Right lobe of liver (tissue), 6 donors: ENCODE results near the gene HSPA12B. TPM values are rescaled to one million over a fixed set of nuclear protein-coding genes. Genes with fewer than 3 reads are reported as not detected.
A peak's percentile ranks its signal among the peaks of the same experiment; 100 is the strongest.

ENCODE experiments used
- ATAC-seq, 4 donors: fragments of 200-7000 bp; cut with Tn5 transposase; one replicate each; pipeline ENCODE4 v1.9.1; 2020; ENCODE audit warnings: mild to moderate bottlenecking in 4 of 4, moderate library complexity in 4 of 4
- DNase-seq, 3 donors: peaks; one replicate each; pipeline ENCODE4 v3.0.0-alpha.2; 2020
- H3K27ac ChIP-seq, 3 donors: fragments of 200-600 bp; one replicate each; pipeline ENCODE4 v1.8.0; 2022
- H3K27me3 ChIP-seq, 2 donors: fragments of 200-600 bp; one replicate each; pipeline ENCODE4 v1.8.0; 2022
- H3K36me3 ChIP-seq, 4 donors: fragments of 200-600 bp; sonication (generic) in 1 of 4; one replicate each; pipeline versions ENCODE4 v1.5.1 to v1.8.0; 2017 to 2022; ENCODE audit warnings: control low read depth in 1 of 4
- H3K4me1 ChIP-seq, 4 donors: fragments of 200-600 bp; sonication (generic) in 1 of 4; one replicate each; pipeline versions ENCODE4 v1.5.1 to v1.8.0; 2017 to 2022; ENCODE audit warnings: control low read depth in 1 of 4
- H3K4me3 ChIP-seq, 3 donors: fragments of 200-600 bp; one replicate each; pipeline ENCODE4 v1.8.0; 2022
- H3K9me3 ChIP-seq, 4 donors: fragments of 200-600 bp; sonication (generic) in 1 of 4; one replicate each; pipeline versions ENCODE4 v1.5.1 to v1.8.0; 2017 to 2022; ENCODE audit warnings: control low read depth in 1 of 4
- POLR2A ChIP-seq: fragments of 450-650 bp; IDR thresholded peaks from one replicate; pipeline ENCODE4 v1.6.1; 2017; ENCODE audit warnings: antibody characterized with exemption, mild to moderate bottlenecking
- WGBS: methylation state at CpG from one replicate; pipeline ENCODE4 v1.1.6; 2018; ENCODE audit warnings: low coverage, low lambda C conversion rate; ENCODE audit not compliant: insufficient coverage; ENCODE audit errors: missing lambda C conversion rate; 5-methylcytosine and 5-hydroxymethylcytosine counted together
- intact Hi-C, 2 donors: fragments of 100-400 bp; cut with DNase I; formaldehyde crosslinking; loops; one replicate each; pipeline versions ENCODE4 v1.11.2 to v1.14.1; 2022
- total RNA-seq, 6 experiments: library from RNA; depleted of rRNA in 2 of 6; stranded (reverse); fragments of >200 nt in 2 of 6; fragmentation: NEBNext Ultra II Directional in 3 of 6; extraction: Animal tissue kit (Norgen Biotek cat#: 25700) in 3 of 6; gene quantifications; one replicate each; pipeline versions ENCODE4 v1.1.0 to v1.2.4, GENCODE V29; 2016 to 2023
- TF ChIP-seq, protein P1 (sequence below), 4 donors: fragments of 200-600 bp in 3 of 4; fragments of 450-650 bp in 1 of 4; IDR thresholded peaks; one replicate each; pipeline versions ENCODE4 v1.5.1 to v1.8.0; 2016 to 2022; ENCODE audit warnings: antibody characterized with exemption in 4 of 4, mild to moderate bottlenecking in 2 of 4
- donor health status: DM: no; HTN: yes; CAD: no.
- donor health status: DM: no; HTN: no; CAD: no.
- donor health status: DM: no; HTN: no; CAD: no.
- donor health status: DM: no; HTN: yes; CAD: no.
- donor health status: DM: no; HTN: yes; CAD: no.

HSPA12B gene
- total RNA-seq, 6 experiments from 2014 or later: 0.46 to 2.2 (median 0.97) TPM

DNA sequence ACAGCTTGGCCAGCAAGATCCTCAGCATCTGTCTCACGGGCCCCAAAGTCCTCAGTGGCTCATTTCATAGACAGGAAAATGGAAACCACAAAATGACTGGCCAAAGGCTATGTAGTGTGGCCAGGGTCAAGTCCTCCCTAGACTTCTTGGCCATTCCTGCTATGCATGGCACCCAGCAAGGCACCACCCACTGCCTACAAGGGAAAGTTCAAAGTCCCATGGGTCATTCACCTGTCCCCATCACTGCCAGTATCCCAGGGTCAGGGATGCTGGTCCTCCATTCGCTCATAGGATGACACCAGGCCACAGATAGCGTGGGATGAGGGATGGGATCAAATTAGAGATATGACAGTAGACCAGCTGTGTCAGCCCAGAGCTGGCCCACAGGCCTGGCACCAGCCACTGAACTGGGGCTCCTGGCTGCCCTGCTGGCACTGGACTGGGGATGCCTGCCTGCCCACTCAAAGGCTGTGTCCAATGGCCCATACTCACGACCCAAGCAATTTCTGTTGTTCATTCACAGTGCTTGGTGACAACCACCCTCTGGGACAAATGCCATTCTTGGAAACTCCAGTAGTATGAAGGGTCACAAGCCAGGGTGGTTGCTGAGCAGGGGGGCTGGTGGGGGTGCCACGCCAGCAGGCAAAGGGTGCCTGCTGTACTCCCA lies 23.5 kb downstream of the HSPA12B start:
- ATAC-seq: peak in 3 of 4 donors; percentile 10 to 48 (median 24)
- no peaks in the 10 kb centered on the region for H3K36me3 ChIP-seq

DNA sequence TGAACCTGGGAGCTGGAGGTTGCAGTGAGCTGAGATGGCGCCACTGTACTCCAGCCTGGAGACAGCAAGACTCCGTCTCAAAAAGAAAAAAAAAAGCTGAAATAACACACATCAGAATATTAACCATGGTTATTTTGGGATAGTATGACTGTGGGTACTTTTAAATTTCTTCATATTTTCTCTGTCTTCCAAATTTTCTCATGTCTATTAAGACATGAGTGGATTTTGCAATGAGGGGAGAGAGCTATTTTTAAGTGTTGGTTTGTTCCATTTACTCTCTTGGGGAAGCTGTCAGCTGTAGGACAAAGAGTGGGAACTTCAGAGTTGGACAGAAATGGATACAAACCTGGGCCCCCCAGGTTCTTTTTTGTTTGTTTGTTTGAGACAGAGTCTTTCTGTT lies 24.8 kb downstream of the HSPA12B start:
- Histone ChIP-seq H3K9me3 (no peaks in the 10 kb centered on the region), H3K36me3 (no peaks in the 10 kb centered on the region), H3K27me3 (no peaks in the 10 kb centered on the region), H3K4me3 (no peak overlapping the region), H3K27ac (no peak overlapping the region), H3K4me1 (peaks cover 0 to 7% (median 0%) of the 10 kb centered on the region in 4 donors)
- DNase-seq (no peak), ATAC-seq (no peak)
- intact Hi-C loops: no loop called here
- TF ChIP-seq, protein P1, sequence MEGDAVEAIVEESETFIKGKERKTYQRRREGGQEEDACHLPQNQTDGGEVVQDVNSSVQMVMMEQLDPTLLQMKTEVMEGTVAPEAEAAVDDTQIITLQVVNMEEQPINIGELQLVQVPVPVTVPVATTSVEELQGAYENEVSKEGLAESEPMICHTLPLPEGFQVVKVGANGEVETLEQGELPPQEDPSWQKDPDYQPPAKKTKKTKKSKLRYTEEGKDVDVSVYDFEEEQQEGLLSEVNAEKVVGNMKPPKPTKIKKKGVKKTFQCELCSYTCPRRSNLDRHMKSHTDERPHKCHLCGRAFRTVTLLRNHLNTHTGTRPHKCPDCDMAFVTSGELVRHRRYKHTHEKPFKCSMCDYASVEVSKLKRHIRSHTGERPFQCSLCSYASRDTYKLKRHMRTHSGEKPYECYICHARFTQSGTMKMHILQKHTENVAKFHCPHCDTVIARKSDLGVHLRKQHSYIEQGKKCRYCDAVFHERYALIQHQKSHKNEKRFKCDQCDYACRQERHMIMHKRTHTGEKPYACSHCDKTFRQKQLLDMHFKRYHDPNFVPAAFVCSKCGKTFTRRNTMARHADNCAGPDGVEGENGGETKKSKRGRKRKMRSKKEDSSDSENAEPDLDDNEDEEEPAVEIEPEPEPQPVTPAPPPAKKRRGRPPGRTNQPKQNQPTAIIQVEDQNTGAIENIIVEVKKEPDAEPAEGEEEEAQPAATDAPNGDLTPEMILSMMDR (IDR thresholded peaks at IDR 0.05): no peak
- TF ChIP-seq POLR2A: no peak
- 83% methylated on average over 2 of the region's 2 CpGs for WGBS

More for the DNA sequence above, 23.5 kb downstream of the HSPA12B start:
- WGBS: 100% methylated on average over 1 of the region's 5 CpGs
- Histone ChIP-seq H3K4me1 (peaks cover 0 to 17% (median 0%) of the 10 kb centered on the region in 4 donors), H3K9me3 (no peaks in the 10 kb centered on the region), H3K4me3 (no peak overlapping the region), H3K27me3 (peaks cover 0 to under 1% of the 10 kb centered on the region in 2 donors), H3K27ac (no peak overlapping the region)
- TF ChIP-seq, protein P1 (IDR thresholded peaks at IDR 0.05): no peak
- no peak for TF ChIP-seq POLR2A
- no peak for DNase-seq
- intact Hi-C loops: no loop called here

DNA sequence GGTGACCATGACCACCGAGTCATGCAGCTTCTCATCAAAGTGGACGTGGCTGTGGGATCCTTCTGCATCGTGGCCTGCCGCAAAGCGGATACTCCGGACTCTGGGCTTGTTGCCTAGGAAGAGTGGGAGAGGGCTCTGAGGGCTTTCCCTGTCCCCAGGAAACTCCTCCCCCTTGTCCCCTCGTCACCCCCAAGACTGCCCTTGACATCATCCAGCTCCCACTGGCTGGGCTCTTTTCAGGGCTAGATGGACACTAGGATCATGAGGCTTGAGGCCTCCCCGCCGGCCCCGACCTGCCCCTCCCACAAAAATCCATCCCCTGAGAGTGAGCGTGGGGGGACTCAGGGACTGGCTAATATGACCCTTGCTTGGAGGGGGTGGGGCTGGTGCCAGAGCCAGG lies 26.1 kb downstream of the HSPA12B start:
- no CpG with 5 or more reads among the region's 11 CpGs for WGBS
- intact Hi-C loops: no loop called here
- H3K4me1 ChIP-seq: no peaks in the 10 kb centered on the region
- TF ChIP-seq, protein P1 (IDR thresholded peaks at IDR 0.05): no peak
- no peak for TF ChIP-seq POLR2A
- H3K27ac ChIP-seq: no peak overlapping the region
- no peaks in the 10 kb centered on the region for H3K27me3 ChIP-seq
- ATAC-seq (no peak), DNase-seq (no peak)
- no peak overlapping the region for H3K4me3 ChIP-seq
- H3K9me3 ChIP-seq: no peaks in the 10 kb centered on the region
- H3K36me3 ChIP-seq: no peaks in the 10 kb centered on the region

DNA sequence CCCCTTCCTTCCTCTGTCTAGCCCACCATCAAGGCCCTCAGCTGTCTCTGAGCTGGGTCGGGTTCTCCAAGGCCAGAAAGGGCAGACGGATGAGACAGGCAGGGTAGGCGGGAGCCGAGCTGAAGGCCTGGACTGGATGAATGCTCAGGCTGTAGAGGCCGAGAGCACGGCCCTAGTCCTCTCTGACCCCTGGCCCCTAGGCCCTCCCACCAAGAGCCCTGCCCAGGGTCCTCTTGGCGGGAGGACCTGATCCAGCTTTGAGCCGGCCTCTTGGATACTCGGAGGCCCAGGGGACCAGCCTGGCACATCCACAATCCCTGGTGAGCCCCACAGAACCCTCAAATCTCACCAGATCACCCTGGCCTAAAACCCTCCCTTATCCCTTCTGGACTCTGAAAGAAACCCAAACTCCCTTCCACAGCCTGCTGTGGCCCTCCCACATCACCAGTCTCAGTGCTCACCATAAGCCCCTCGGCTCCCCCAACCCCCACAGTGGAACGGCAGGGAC lies 26.9 kb downstream of the HSPA12B start:
- Histone ChIP-seq H3K4me1 (no peaks in the 10 kb centered on the region), H3K4me3 (no peak overlapping the region), H3K27ac (no peak overlapping the region), H3K27me3 (no peaks in the 10 kb centered on the region), H3K9me3 (no peaks in the 10 kb centered on the region), H3K36me3 (no peaks in the 10 kb centered on the region)
- no peak for TF ChIP-seq POLR2A
- TF ChIP-seq, protein P1 (IDR thresholded peaks at IDR 0.05): no peak
- intact Hi-C loops: no loop called here
- DNase-seq: no peak
- WGBS: 93% methylated on average over 3 of the region's 11 CpGs
- no peak for ATAC-seq
